Hippocampal formation (tissue), 2 donors: Measurements from ENCODE around the gene DDX21.
"Not testable (repeated sequence)": the region's sequence is repeated elsewhere in the genome, so short reads cannot be mapped to it uniquely, and the experiment has no call there.

Experiments
- DNase-seq, 2 donors: peaks; one replicate each; lab custom pipeline; 2025; lab: John Stamatoyannopoulos, UW

Gene DDX21

DNA sequence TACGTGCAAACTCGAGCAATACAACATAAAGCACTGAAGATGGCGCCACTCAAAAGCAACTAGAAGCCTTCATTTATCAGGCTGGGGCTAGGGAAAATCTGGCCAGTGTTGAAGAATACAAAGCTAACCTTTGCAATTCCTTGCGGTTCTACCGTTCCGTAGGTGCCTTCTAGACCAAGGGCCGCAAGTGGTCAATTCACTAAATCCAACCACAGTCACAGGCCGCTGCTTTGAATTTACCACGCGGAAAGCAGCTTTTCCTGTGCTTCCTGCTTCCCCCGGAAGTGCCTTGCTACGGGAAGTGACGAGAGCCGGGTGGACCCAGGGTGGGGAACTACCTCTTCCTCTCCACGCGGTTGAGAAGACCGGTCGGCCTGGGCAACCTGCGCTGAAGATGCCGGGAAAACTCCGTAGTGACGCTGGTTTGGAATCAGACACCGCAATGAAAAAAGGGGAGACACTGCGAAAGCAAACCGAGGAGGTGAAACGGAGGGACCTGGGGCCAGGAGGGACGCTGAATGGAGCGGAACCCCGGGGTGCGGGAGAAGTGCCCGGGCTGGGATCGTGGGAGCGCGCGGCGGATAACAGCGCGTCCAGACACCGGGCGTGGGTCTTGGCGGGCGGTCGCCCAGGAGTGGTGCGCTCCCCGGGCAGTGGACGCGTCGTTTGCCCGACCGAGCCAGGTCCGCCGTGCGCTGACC is at the start of gene DDX21:
Gene DDX21 (plus strand): TSS at position 339 of the 701 bp plus-strand sequence. CDS start 56 bp downstream, at position 395.
- peak; percentile 86 to 87 for DNase-seq

DNA sequence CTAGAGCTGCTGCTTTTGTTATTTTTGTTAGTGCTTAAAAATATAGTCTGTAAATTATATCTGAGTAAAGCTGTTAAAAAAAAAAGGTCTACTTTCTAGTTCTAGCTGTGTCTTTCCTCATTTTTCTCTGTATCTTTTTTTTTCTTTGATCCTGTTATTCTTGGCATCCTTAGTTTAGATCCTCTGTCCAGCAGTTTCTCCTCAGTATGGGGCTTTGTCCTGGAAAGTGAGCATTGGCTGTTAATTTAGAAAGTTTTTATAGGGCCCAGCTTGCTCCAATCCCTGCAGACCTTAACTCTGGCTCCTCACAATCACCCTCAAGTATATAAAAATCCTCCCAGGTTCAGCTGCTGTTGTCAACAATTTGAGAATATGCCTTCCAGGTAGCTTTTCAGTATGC is 31.4 kb upstream of the DDX21 start:
- DNase-seq, result no peak

DNA sequence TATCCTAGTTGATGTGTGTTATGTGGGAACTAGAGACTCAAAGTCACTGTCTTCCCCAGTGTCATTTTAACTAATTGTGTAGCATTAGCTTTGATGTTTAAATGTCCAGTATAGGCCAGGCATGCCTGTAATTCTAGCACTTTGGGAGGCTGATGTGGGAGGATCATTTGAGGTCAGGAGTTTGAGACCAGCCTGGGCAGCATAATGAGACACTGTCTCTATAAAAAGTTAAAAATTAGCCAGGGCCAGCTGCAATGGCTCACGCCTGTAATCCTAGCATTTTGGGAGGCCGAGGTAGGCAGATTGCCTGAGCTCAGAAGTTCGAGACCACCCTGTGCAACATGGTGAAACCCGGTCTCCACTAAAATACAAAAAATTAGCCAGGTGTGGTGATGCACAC is 30.5 kb upstream of the DDX21 start:
- DNase-seq, result no peak

DNA sequence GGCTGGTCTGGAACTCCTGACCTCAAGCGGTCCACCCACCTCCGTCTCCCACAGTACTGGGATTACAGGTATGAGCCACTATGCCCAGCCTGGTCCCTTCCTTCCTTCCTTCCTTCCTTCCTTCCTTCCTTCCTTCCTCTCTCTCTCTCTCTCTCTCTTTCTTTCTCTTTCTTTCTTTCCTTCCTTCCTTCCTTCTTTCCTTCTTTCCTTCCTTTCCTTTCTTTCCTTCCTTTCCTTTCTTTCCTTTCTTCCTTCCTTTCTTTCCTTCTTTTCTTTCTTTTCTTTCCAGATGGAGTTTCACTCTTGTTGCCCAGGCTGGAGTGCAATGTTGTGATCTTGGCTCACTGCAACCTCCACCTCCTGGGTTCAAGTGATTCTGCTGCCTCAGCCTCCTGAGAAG is 26.8 kb upstream of the DDX21 start:
- not testable (repeated sequence) for DNase-seq

DNA sequence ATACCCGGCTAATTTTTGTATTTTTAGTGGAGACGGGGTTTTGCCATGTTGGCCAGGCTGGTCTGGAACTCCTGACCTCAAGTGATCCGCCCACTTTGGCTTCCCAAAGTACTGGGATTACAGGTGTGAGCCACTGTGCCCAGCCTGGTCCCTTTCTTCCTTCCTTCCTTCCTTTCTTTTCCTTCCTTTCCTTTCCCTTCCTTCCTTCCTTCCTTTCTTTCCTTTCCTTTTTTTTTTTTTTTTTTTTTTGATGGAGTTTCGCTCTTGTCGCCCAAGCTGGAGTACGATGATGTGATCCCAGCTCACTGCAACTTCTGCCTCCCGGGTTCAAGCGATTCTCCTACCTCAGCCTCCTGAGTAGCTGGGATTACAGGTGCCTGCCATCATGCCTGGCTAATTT is 26.1 kb upstream of the DDX21 start:
- not testable (repeated sequence) for DNase-seq

DNA sequence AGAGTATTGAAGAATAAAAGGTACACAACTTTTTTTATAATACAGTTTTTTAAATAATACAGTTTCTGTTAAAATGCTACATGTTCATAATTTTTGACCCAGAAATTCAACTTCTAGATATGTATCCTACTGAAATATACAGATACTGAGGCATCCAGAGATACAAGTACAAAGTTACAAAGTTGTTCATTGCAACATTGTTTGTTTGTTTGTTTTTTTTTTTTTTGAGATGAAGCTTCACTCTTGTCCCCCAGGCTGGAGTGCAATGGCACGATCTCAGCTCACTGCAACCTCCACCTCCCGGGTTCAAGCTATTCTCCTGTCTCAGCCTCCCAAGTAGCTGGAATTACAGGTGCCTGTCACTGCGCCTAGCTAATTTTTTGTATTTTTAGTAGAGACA is 23.1 kb upstream of the DDX21 start:
- not testable (repeated sequence) for DNase-seq

DNA sequence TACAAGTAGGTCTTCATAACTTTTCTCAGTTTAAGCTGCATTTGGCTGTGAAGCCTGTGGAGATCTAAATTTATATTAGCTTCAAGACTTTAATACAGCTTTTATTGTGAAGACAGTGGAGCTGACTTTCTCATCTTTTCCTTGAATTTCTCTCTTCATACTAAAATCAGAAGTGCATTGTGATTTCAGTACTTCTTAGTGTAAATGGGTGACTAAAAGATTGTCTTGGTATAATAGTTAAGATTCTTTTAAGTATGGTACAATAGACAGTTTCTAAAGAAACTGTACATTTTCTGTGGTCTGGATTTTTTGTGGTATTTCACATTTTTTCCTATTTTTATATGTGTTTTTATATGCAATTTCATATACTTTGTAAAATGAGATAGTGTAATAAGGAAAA is 21.0 kb upstream of the DDX21 start:
- DNase-seq, result no peak

DNA sequence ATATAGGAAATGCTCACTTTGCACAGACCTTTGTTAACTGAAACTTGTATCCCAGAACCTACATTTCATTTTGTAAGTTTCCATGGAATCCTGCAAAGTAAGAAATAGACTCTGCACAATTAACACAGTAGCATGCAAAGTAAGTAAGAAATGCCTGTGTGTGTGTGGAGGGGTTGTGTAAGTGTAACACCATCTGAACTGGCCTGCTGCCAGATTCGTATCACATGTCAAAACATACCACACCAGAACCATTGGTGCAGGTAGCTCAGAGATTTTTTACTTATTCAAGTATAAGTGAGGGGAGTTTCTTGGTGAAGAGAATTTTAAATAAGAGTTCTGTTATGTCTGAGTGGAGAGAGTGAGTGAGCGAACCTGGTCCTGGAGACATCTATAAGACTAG is 17.9 kb upstream of the DDX21 start:
- DNase-seq, result no peak

DNA sequence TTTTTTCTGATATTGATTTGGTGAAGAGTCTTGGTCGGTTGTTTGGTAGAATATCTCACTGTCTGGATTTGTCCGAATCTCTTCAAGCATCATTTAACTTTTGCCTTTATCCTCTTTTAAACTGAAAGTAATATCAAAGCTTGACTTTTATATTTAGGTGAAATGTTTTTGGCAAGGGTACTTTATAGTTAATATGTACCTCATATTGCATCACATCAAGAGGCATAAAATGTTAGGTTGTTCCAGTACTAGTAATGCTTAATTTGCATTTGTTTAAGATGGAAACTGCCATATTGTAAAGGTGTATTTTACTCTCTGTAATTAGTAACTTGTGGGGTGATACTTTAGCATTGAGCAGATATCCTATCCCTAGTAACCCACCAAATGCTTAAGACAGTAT is 17.1 kb upstream of the DDX21 start:
- no peak for DNase-seq

DNA sequence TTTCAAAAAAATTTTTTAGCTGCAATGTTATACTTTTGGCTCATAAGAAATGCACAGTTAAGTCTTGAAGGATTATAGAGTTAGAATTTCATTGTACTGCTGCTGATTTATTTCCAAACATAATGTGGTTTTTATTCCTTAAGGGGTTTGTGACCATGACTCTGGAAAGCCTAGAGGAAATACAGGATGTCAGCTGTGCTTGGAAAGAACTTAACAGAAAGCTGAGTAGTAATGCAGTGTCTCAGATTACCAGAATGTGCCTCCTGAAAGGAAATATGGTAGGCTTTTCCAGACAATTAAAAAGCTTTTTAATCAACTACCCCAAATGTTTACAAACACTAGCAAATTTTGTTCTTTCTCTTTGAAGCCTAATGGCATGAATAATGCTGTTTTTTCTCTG is 15.1 kb upstream of the DDX21 start:
- not testable (repeated sequence) for DNase-seq

DNA sequence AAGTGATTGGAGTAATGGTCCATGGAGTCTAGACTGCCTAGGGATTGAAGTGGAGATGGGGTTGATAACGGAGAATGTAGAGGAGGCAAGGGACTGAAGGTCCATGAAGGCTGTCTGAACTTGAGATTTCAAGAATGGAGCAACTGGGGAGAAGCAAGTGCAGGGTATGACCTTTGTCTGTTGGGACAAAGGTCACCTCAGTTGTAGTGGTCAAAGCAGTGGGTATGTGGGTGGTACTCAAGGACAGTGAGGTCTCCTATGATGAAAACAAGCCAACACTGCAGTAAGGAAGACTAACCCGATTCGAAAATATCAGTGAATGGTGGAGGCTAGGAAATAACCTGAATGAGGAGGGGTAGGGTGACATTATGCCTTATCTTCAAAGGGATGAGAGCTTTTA is 5.4 kb upstream of the DDX21 start:
- DNase-seq, result no peak

DNA sequence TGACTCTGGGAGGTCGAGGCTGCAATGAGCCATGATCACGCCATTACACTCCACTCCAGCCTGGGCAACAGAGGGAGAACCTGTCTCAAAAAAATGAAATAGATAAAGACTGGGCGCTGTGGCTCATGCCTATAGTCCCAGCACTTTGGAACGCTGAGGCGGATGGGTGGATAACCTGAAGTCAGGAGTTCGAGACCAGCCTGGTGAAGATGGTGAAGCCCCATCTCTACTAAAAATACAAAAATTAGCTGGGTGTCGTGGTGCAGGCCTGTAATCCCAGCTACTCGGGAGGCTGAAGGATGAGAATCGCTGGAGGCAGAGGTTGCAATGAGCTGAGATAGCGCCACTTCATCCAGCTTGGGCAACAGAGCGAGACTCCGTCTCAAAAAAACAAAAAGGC is 1.1 kb upstream of the DDX21 start:
- DNase-seq, result no peak

DNA sequence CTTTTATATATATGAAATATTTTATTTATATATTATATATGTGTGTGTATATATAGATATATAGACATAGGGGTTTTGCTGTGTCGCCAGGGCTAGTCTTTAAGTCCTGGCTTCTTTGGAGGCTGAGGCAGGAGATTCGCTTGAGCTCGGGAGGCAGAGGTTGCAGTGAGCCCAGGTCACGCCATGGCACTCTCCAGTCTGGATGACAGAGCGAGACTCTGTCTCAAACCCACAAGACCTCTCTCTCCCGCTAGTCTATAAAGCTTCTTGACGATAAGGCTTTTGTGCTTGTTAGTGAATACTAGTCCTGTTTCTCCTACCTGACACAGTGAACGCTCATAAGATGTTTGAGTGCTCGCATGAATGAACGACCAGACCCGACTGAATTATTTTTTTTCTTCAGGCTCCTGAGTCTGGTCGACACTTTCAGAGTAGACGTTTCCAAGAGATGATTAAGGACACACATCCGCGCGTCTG is 577 bp upstream of the DDX21 start:
- DNase-seq, result no peak

DNA sequence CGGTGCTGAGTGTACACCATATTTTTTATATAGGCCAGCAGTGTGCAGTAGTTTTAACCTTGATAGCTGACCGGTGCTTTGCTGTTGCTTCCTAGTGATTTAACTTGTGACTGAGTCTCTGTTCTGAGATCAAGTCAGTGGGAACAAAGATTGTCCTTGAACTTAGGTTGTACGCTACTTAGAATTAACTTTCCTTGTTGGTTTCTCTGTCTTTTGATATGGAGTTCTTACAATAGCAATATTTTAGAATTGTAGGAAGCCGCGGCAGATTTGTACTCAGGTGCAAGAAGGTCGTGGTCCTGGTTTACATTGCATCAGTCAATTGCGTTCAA is 1.3 kb downstream of the DDX21 start:
- no peak for DNase-seq

DNA sequence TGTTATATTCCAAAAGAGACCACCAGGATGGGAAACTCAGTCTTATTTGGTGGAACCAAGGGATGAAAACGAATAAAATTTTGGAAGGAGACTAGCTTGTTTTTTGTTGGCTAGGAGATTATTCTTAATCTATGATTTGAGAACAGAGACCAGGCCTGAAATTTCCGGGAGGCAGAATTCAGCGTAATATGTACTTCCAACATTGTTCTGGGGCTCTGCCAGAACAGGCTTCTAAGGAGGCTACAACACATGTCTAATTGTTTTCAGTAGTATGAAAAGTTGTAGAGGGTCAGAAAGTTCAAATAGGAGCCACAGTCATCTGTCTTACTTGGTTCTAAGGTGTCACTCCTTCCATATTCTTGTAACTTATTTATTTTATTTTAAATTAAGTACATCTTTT is 1.7 kb downstream of the DDX21 start:
- no peak for DNase-seq

DNA sequence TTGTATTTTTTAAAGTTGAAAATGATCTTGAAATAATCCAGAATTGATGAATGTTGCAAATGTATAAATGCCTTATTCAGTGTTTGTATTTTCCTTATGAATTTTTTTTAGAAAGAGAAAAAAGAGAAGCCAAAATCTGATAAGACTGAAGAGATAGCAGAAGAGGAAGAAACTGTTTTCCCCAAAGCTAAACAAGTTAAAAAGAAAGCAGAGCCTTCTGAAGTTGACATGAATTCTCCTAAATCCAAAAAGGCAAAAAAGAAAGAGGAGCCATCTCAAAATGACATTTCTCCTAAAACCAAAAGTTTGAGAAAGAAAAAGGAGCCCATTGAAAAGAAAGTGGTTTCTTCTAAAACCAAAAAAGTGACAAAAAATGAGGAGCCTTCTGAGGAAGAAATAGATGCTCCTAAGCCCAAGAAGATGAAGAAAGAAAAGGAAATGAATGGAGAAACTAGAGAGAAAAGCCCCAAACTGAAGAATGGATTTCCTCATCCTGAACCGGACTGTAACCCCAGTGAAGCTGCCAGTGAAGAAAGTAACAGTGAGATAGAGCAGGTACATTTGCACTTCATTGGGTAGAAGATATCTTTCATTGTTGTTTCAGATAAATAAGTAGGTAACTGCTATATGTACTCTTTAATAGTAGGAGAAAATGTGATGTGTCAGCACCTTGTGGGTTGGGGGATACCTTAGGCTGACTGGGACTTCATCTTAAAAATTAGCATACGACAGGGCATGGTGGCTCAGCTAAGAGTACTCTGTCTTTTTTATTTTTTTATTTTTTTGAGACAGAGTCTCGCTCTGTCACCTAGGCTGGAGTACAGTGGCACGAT is 3.9 kb downstream of the DDX21 start:
- no peak for DNase-seq

DNA sequence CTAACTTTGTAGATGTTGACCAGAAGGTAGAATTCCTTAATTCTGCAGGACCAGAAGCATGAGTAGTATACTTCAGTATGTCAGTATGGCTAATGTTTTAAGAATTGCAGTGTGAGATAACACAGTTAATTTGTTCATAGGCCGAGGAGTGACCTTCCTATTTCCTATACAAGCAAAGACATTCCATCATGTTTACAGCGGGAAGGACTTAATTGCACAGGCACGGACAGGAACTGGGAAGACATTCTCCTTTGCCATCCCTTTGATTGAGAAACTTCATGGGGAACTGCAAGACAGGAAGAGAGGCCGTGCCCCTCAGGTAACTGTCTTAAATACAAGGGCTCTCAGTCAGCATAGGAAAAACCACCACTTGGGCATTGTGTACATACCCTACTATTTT is 7.2 kb downstream of the DDX21 start:
- no peak for DNase-seq

DNA sequence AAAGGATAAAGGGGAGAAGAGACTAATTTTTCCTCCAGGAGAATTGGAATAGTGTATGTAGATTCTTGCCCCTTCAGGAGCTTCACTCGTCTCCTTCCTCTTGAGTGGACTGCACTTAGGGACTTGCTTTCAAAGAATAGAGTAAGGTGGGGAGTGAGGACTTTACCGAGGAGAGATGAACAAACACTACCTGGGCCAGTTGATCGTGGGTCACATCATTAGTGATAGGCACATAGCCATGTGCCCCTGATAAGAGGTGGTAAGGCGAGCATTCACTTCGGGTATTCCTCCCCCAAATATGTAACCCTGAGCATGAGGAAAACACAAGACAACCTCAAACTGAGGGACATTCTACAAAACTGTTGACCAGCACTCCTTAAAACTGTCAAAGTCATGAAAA is 18.0 kb downstream of the DDX21 start:
- DNase-seq, result no peak

DNA sequence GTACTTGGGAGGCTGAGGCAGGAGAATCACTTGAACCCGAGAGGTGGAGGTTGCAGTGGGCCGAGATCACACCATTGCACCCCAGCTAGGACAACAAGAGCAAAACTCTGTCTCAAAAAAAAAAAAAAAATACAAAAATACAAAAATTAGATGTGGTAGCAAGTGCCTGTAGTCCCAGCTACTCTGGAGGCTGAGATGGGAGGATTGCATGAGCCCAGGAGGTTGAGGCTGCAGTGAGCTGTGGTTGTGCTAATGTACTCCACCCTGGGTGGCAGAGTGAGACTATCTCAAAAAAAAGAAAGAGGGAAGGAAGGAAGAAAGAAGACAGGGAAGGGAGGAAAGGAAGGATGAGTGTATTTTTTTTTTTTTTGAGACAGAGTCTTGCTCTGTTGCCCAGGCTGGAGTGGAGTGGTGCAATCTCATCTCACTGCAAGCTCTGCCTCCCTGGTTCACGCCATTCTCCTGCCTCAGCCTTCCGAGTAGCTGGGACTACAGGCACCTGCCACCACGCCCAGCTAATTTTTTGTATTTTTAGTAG is 20.0 kb downstream of the DDX21 start:
- DNase-seq, result not testable (repeated sequence)

DNA sequence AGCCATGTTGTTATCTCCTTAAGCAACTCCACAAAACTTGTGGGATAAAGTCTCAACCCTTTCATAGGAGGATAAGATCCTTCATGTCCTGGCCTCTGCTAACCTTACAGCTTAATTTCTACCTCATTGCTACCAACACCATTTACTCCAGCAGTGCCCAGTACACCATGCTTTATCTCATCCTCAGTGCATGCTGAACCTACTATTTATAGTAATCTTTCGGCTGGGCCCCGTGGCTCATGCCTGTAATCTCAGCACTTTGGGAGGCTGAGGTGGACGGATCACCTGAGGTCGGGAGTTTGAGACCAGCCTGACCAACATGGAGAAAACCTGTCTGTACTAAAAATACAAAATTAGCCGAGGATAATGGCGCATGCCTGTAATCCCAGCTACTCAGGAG is 23.8 kb downstream of the DDX21 start:
- DNase-seq, result not testable (repeated sequence)

DNA sequence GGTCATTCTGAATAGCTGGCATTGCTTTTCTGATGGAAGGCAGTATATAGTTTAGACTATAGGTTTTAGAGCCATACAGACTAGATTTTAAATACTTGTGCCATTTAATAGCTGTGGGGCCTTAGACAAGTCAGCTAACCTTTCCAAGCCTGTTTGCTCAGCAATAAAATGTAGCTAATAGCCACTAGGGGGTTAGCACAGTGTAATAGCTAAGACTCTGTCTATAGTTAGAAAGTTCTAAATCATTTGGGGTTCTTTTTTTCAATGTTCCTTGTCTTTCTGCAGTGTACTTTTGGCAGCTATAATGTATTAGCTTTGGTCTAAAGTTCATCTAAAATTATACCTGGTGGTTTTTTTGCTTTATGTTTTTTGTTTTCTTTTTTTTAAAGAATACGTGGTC is 25.1 kb downstream of the DDX21 start:
- DNase-seq, result no peak

DNA sequence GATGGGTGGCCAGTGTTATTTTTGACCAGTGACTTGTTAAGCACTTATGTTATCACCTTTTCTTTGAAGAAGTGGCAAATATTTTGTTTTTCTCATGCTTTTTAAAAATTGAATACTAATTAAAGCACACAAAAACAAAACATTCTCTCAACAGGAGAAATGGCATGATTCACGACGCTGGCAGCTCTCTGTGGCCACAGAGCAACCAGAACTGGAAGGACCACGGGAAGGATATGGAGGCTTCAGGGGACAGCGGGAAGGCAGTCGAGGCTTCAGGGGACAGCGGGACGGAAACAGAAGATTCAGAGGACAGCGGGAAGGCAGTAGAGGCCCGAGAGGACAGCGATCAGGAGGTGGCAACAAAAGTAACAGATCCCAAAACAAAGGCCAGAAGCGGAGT is 26.4 kb downstream of the DDX21 start:
- no peak for DNase-seq

DNA sequence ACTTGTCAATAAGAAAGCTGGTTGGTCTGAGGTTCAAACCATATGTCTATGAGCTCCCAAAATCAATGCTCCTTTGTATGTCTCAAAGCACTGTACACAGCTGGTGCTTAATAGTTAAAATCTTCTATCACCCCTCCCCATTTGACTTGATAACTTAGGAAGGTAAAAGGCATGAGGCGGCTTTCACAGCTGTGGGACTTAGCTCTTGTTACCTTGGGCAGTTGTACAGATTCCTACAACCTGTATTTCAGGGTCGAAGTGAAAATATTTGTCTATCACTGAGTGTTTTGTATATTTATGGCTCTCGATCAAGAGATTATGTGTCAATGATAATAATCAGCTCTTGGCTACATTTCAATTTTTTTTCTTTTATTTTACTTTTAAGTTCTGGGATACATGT is 31.6 kb downstream of the DDX21 start:
- DNase-seq, result no peak
